ENCODE measurements around the gene MREG. TPM values are rescaled to one million over a fixed set of nuclear protein-coding genes. Genes with fewer than 3 reads are reported as not detected.

Gene MREG
- polyA plus RNA-seq, 1 experiment = 2.6 TPM

GRCh38 chr2:215905691-215906090, 107.7 kb downstream of the MREG start:
- CTCF ChIA-PET = no interaction called here
- Histone ChIP-seq H3K27me3 (ENCODE audit: control insufficient read depth, insufficient read depth, low read length) (no peaks in the 10 kb centered on the region), H3K27ac (ENCODE audit: low read depth, low read length) (no peak overlapping the region), H3K9me3 (ENCODE audit: control insufficient read depth, insufficient read depth, low read length) (no peaks in the 10 kb centered on the region), H3K4me3 (ENCODE audit: low read depth, low read length) (no peak overlapping the region)
- no peak for TF ChIP-seq CTCF (IDR thresholded peaks at IDR 0.05; ENCODE audit: low read depth, low read length)
- POLR2A ChIA-PET = no interaction called here
- no peak for DNase-seq (ENCODE audit: low read depth, low spot score)

GRCh38 chr2:215904101-215904500, 109.2 kb downstream of the MREG start:
- no peak for DNase-seq (ENCODE audit: low read depth, low spot score)
- TF ChIP-seq CTCF (IDR thresholded peaks at IDR 0.05; ENCODE audit: low read depth, low read length) = no peak
- Histone ChIP-seq H3K27me3 (ENCODE audit: control insufficient read depth, insufficient read depth, low read length) (no peaks in the 10 kb centered on the region), H3K27ac (ENCODE audit: low read depth, low read length) (no peak overlapping the region), H3K4me3 (ENCODE audit: low read depth, low read length) (no peak overlapping the region), H3K9me3 (ENCODE audit: control insufficient read depth, insufficient read depth, low read length) (no peaks in the 10 kb centered on the region)
- ChIA-PET POLR2A (no interaction called here), CTCF (interaction anchor here (1.1 kb wide), 1 partner anchor 16 kb away, joined by 3 read pairs; no protein-coding TSS in a partner anchor)

- Histone ChIP-seq H3K4me3 (ENCODE audit: low read depth, low read length) (no peak overlapping the region), H3K27me3 (ENCODE audit: control insufficient read depth, insufficient read depth, low read length) (no peaks in the 10 kb centered on the region), H3K27ac (ENCODE audit: low read depth, low read length) (no peak overlapping the region), H3K9me3 (ENCODE audit: control insufficient read depth, insufficient read depth, low read length) (no peaks in the 10 kb centered on the region)
- ChIA-PET CTCF (interaction anchor here (1.1 kb wide), 1 partner anchor 17 kb away, joined by 3 read pairs; no protein-coding TSS in a partner anchor), POLR2A (no interaction called here)
- no peak for DNase-seq (ENCODE audit: low read depth, low spot score)
- no peak for TF ChIP-seq CTCF (IDR thresholded peaks at IDR 0.05; ENCODE audit: low read depth, low read length)
These were observed 110.1 kb downstream of the MREG start for GRCh38 chr2:215903203-215903602.

- POLR2A ChIA-PET = no interaction called here
- CTCF ChIA-PET = no interaction called here
- TF ChIP-seq CTCF (IDR thresholded peaks at IDR 0.05; ENCODE audit: low read depth, low read length) = no peak
These were observed 111.6 kb downstream of the MREG start for GRCh38 chr2:215901796-215902195.

GRCh38 chr2:215900843-215901242, 112.5 kb downstream of the MREG start:
- Histone ChIP-seq H3K27me3 (ENCODE audit: control insufficient read depth, insufficient read depth, low read length) (no peaks in the 10 kb centered on the region), H3K27ac (ENCODE audit: low read depth, low read length) (no peak overlapping the region), H3K9me3 (ENCODE audit: control insufficient read depth, insufficient read depth, low read length) (no peaks in the 10 kb centered on the region), H3K4me3 (ENCODE audit: low read depth, low read length) (no peak overlapping the region)
- no peak for DNase-seq (ENCODE audit: low read depth, low spot score)
- TF ChIP-seq CTCF (IDR thresholded peaks at IDR 0.05; ENCODE audit: low read depth, low read length) = no peak
- CTCF ChIA-PET = no interaction called here
- POLR2A ChIA-PET = no interaction called here

More at GRCh38 chr2:215901796-215902195, 111.6 kb downstream of the MREG start:
- no peak for DNase-seq (ENCODE audit: low read depth, low spot score)
- H3K27me3 ChIP-seq (ENCODE audit: control insufficient read depth, insufficient read depth, low read length) = no peaks in the 10 kb centered on the region
- no peak overlapping the region for H3K4me3 ChIP-seq (ENCODE audit: low read depth, low read length)
- no peak overlapping the region for H3K27ac ChIP-seq (ENCODE audit: low read depth, low read length)
- H3K9me3 ChIP-seq (ENCODE audit: control insufficient read depth, insufficient read depth, low read length) = no peaks in the 10 kb centered on the region

Measured in AG04450 (cell line).